GM19463 (cell line): Measurements from ENCODE around the gene SLC66A1.
"Not testable (repeated sequence)": the region's sequence is repeated elsewhere in the genome, so short reads cannot be mapped to it uniquely, and the experiment has no call there.

Experiments used
- ATAC-seq: cut with Tn5 transposase; IDR thresholded peaks from one replicate; pipeline ENCODE4 v1.9.1; 2021; ENCODE audit warnings: mild to moderate bottlenecking, moderate library complexity; ENCODE audit not compliant: unreplicated experiment

Gene SLC66A1

GRCh38 chr1:19304081-19304480, 8.0 kb upstream of the SLC66A1 start:
- not testable (repeated sequence) for ATAC-seq

- no peak for ATAC-seq
These were observed 6.2 kb upstream of the SLC66A1 start for GRCh38 chr1:19305880-19306279.

GRCh38 chr1:19306941-19307340, 5.2 kb upstream of the SLC66A1 start:
- no peak for ATAC-seq

- ATAC-seq: no peak
These were observed 4.2 kb upstream of the SLC66A1 start for GRCh38 chr1:19307794-19308508.

- no peak for ATAC-seq
These were observed 3.6 kb upstream of the SLC66A1 start for GRCh38 chr1:19308509-19308907.

- ATAC-seq: no peak
These were observed 2.9 kb upstream of the SLC66A1 start for GRCh38 chr1:19309123-19309813.

- ATAC-seq: no peak
These were observed 2.1 kb upstream of the SLC66A1 start for GRCh38 chr1:19310061-19310460.

GRCh38 chr1:19310720-19311502, 1.2 kb upstream of the SLC66A1 start:
- ATAC-seq: no peak

GRCh38 chr1:19311503-19311930, 609 bp upstream of the SLC66A1 start:
- peak; percentile 5 for ATAC-seq

- ATAC-seq: peak; percentile 10
These were observed 883 bp downstream of the SLC66A1 start for GRCh38 chr1:19312782-19313635.

- no peak for ATAC-seq
These were observed 1.5 kb downstream of the SLC66A1 start for GRCh38 chr1:19313636-19313959.

- no peak for ATAC-seq
These were observed 2.1 kb downstream of the SLC66A1 start for GRCh38 chr1:19313961-19314882.

GRCh38 chr1:19315378-19316198, 3.5 kb downstream of the SLC66A1 start:
- peak; percentile 37 for ATAC-seq

GRCh38 chr1:19317126-19317910, 5.2 kb downstream of the SLC66A1 start:
- no peak for ATAC-seq

GRCh38 chr1:19319196-19319595, 7.1 kb downstream of the SLC66A1 start:
- ATAC-seq: no peak

- no peak for ATAC-seq
These were observed 8.9 kb downstream of the SLC66A1 start for GRCh38 chr1:19321071-19321470.

- no peak for ATAC-seq
These were observed 10.4 kb downstream of the SLC66A1 start for GRCh38 chr1:19322481-19322880.

- ATAC-seq: no peak
These were observed 12.0 kb downstream of the SLC66A1 start for GRCh38 chr1:19323987-19324664.
